H1 (cell line): ENCODE data around the gene TMEM161B.

Experiments used
- CREB1 ChIP-seq: IDR thresholded peaks from 2 replicates; pipeline ENCODE4 v1.6.1; 2012; ENCODE audit warnings: inconsistent platforms
- EP300 ChIP-seq, 2 experiments: IDR thresholded peaks; 1 replicate in 1 of 2; 2 replicates in 1 of 2; pipeline ENCODE4 v1.6.1; 2011 to 2012; ENCODE audit warnings: low read depth in 2 of 2, low read length in 2 of 2, mild to moderate bottlenecking in 2 of 2, borderline replicate concordance in 1 of 2, inconsistent platforms in 1 of 2, moderate library complexity in 1 of 2
- EZH2 ChIP-seq: fragments of 200-600 bp; sonication (generic); IDR thresholded peaks from 2 replicates; pipeline ENCODE4 v1.7.1; 2012; ENCODE audit warnings: low read depth, mild to moderate bottlenecking, moderate library complexity, low read length, inconsistent platforms; ENCODE audit not compliant: severe bottlenecking
- JUND ChIP-seq: IDR thresholded peaks from 2 replicates; pipeline ENCODE4 v1.6.1; 2011; ENCODE audit warnings: mild to moderate bottlenecking, improper control_type of control experiment, low read length
- NRF1 ChIP-seq: IDR thresholded peaks from 2 replicates; pipeline ENCODE4 v1.6.1; 2011; ENCODE audit warnings: mild to moderate bottlenecking, low read depth, low read length, improper control_type of control experiment
- POLR2AphosphoS5 ChIP-seq: IDR thresholded peaks from 2 replicates; pipeline ENCODE4 v1.6.1; 2011; ENCODE audit warnings: low read depth, low read length
- RAD21 ChIP-seq, 2 experiments: IDR thresholded peaks in 1 of 2; conservative IDR thresholded peaks in 1 of 2; 2 replicates each; pipeline ENCODE4 v1.6.1; 2011; ENCODE audit warnings: low read depth in 2 of 2, low read length in 2 of 2, improper control_type of control experiment in 1 of 2, inconsistent platforms in 1 of 2, mild to moderate bottlenecking in 1 of 2, moderate library complexity in 1 of 2
- SAP30 ChIP-seq: fragments of 300-600 bp; sonication (generic); IDR thresholded peaks from 2 replicates; pipeline ENCODE4 v1.7.1; 2012; ENCODE audit warnings: low read length, moderate library complexity, mild to moderate bottlenecking, inconsistent platforms; ENCODE audit not compliant: insufficient read depth, insufficient replicate concordance
- SIN3A ChIP-seq, 2 experiments: IDR thresholded peaks in 1 of 2; conservative IDR thresholded peaks in 1 of 2; 2 replicates each; pipeline ENCODE4 v1.6.1; 2011 to 2012; ENCODE audit warnings: low read length in 2 of 2, improper control_type of control experiment in 1 of 2, low read depth in 1 of 2, mild to moderate bottlenecking in 1 of 2
- SP2 ChIP-seq: IDR thresholded peaks from 2 replicates; pipeline ENCODE4 v1.6.1; 2012; ENCODE audit warnings: mild to moderate bottlenecking, low read length, inconsistent platforms
- SP4 ChIP-seq: IDR thresholded peaks from 2 replicates; pipeline ENCODE4 v1.6.1; 2012; ENCODE audit warnings: low read length, inconsistent platforms
- TF ChIP-seq, protein P1 (sequence below), 3 experiments: IDR thresholded peaks; 1 replicate in 2 of 3; 2 replicates in 1 of 3; pipeline versions ENCODE4 v1.5.1 to v1.6.1; 2011; ENCODE audit warnings: low read length in 3 of 3, mild to moderate bottlenecking in 3 of 3, inconsistent platforms in 2 of 3, low read depth in 1 of 3, moderate library complexity in 1 of 3; ENCODE audit not compliant: insufficient read depth in 1 of 3; ENCODE audit errors: control extremely low read depth in 1 of 3
- TF ChIP-seq, protein P2 (sequence below): IDR thresholded peaks from 2 replicates; pipeline ENCODE4 v1.6.1; 2012; ENCODE audit warnings: low read length, inconsistent platforms

DNA sequence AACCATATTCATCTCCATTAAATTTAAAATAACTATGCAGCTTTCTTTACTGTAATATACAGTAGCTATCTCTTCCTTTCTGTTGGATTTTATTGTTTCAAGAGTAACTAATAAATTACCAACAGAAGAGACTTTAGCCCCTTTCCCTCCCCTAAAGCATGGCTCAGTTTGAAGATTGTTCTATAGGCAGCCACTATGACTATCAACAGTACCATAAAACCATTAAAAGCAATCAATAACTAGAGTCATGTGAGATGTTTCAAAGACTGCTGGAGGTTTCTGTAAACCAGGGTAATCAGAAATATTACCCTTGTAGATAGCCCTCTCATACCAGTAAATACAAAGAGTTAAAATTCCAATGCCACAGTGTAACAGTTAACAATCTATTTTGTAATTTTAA lies 73.0 kb downstream of the TMEM161B start:
- TF ChIP-seq, protein P1, sequence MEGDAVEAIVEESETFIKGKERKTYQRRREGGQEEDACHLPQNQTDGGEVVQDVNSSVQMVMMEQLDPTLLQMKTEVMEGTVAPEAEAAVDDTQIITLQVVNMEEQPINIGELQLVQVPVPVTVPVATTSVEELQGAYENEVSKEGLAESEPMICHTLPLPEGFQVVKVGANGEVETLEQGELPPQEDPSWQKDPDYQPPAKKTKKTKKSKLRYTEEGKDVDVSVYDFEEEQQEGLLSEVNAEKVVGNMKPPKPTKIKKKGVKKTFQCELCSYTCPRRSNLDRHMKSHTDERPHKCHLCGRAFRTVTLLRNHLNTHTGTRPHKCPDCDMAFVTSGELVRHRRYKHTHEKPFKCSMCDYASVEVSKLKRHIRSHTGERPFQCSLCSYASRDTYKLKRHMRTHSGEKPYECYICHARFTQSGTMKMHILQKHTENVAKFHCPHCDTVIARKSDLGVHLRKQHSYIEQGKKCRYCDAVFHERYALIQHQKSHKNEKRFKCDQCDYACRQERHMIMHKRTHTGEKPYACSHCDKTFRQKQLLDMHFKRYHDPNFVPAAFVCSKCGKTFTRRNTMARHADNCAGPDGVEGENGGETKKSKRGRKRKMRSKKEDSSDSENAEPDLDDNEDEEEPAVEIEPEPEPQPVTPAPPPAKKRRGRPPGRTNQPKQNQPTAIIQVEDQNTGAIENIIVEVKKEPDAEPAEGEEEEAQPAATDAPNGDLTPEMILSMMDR (IDR thresholded peaks at IDR 0.05; ENCODE audit: control extremely low read depth in 1 of 3, insufficient read depth in 1 of 3, low read depth in 1 of 3, low read length in 3 of 3): no peak
- TF ChIP-seq POLR2AphosphoS5 (no peak), EP300 (IDR thresholded peaks at IDR 0.05; ENCODE audit: borderline replicate concordance in 1 of 2, low read depth in 2 of 2, low read length in 2 of 2) (no peak), SIN3A (conservative IDR thresholded peaks at IDR 0.05 in 1 of 2, IDR thresholded peaks at IDR 0.05 in 1 of 2; ENCODE audit: low read depth in 1 of 2, low read length in 2 of 2) (no peak), SAP30 (no peak), SP4 (no peak), CREB1 (no peak), SP2 (no peak), NRF1 (no peak), RAD21 (IDR thresholded peaks at IDR 0.05 in 1 of 2, conservative IDR thresholded peaks at IDR 0.05 in 1 of 2; ENCODE audit: low read depth in 2 of 2, low read length in 2 of 2) (no peak), EZH2 (no peak), JUND (no peak)
- TF ChIP-seq, protein P2, sequence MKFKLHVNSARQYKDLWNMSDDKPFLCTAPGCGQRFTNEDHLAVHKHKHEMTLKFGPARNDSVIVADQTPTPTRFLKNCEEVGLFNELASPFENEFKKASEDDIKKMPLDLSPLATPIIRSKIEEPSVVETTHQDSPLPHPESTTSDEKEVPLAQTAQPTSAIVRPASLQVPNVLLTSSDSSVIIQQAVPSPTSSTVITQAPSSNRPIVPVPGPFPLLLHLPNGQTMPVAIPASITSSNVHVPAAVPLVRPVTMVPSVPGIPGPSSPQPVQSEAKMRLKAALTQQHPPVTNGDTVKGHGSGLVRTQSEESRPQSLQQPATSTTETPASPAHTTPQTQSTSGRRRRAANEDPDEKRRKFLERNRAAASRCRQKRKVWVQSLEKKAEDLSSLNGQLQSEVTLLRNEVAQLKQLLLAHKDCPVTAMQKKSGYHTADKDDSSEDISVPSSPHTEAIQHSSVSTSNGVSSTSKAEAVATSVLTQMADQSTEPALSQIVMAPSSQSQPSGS: no peak
